ENCODE results near the gene USP9X.

The USP9X gene

DNA sequence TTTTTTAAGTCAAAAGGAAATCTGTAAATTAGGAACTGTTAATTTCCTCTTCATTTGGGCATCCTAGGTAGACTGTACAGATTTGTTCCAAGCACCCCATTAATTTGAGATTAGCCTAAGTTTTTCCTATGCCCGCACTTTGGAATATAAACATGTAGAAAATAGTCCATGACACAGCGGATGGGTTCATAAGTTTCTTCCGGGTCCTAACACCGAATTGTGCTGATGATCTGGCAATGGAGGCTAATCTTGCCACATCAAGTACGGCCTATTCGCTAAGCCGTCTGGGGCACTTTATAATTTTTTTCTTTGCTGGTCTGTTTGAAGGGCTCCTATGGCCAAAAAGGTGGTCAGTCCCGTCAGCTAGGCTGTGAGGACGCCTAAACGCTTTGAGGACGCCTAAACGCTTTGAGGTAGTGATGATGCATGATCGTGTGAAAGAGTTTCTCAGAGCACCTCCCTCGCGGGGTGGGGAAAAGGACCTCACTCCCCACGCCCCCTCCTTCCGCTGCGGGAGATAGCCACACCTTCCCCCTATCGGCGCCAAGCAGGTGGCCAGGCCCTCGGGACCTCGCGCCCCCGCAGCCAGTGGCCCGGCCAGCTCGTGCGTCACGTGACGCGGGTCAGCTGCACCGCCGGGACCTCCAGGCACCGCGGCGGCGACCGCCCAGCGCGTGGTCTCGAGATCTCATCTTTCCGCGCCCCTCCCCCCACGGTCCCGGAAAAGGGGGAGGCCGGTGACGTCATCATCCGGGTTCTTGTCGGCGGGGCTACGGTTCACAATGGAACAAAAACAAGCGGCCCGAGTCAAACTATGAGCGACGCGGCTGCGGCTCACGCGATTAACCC is 977 bp upstream of the USP9X start (continued):
- TF ChIP-seq, protein P1, sequence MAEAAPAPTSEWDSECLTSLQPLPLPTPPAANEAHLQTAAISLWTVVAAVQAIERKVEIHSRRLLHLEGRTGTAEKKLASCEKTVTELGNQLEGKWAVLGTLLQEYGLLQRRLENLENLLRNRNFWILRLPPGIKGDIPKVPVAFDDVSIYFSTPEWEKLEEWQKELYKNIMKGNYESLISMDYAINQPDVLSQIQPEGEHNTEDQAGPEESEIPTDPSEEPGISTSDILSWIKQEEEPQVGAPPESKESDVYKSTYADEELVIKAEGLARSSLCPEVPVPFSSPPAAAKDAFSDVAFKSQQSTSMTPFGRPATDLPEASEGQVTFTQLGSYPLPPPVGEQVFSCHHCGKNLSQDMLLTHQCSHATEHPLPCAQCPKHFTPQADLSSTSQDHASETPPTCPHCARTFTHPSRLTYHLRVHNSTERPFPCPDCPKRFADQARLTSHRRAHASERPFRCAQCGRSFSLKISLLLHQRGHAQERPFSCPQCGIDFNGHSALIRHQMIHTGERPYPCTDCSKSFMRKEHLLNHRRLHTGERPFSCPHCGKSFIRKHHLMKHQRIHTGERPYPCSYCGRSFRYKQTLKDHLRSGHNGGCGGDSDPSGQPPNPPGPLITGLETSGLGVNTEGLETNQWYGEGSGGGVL (tag by site-specific recombination; IDR thresholded peaks at IDR 0.05): no peak; the same call in none of the 2 replicates
- peak; percentile 100 for TF ChIP-seq GLIS2 (tag by site-specific recombination; IDR thresholded peaks at IDR 0.05)
- no peak for TF ChIP-seq ZNF174 (tag by site-specific recombination; IDR thresholded peaks at IDR 0.05)
- TF ChIP-seq, protein P2, sequence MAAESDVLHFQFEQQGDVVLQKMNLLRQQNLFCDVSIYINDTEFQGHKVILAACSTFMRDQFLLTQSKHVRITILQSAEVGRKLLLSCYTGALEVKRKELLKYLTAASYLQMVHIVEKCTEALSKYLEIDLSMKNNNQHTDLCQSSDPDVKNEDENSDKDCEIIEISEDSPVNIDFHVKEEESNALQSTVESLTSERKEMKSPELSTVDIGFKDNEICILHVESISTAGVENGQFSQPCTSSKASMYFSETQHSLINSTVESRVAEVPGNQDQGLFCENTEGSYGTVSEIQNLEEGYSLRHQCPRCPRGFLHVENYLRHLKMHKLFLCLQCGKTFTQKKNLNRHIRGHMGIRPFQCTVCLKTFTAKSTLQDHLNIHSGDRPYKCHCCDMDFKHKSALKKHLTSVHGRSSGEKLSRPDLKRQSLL (tag by site-specific recombination; IDR thresholded peaks at IDR 0.05): no peak
- TF ChIP-seq KLF10 (tag by site-specific recombination; IDR thresholded peaks at IDR 0.05): peak; percentile 99
- peak; percentile 37; the same call in 1 of the 2 replicates for TF ChIP-seq ZNF558 (tag by site-specific recombination; IDR thresholded peaks at IDR 0.05)
- peak; percentile 81; the same call in 1 of the 2 replicates for TF ChIP-seq BCL11A (tag by site-specific recombination; IDR thresholded peaks at IDR 0.05; ENCODE audit: low read depth)
- TF ChIP-seq ZNF768 (tag by site-specific recombination; IDR thresholded peaks at IDR 0.05): no peak
- TF ChIP-seq ZSCAN30 (tag by site-specific recombination; IDR thresholded peaks at IDR 0.05): peak; percentile 92
- no peak for TF ChIP-seq ZNF555 (tag by site-specific recombination; conservative IDR thresholded peaks at IDR 0.05)
- TF ChIP-seq ZNF529 (tag by site-specific recombination; IDR thresholded peaks at IDR 0.05; ENCODE audit: insufficient replicate concordance): no peak
- TF ChIP-seq ZNF610 (tag by site-specific recombination; IDR thresholded peaks at IDR 0.05; ENCODE audit: borderline replicate concordance): no peak
- TF ChIP-seq, protein P3, sequence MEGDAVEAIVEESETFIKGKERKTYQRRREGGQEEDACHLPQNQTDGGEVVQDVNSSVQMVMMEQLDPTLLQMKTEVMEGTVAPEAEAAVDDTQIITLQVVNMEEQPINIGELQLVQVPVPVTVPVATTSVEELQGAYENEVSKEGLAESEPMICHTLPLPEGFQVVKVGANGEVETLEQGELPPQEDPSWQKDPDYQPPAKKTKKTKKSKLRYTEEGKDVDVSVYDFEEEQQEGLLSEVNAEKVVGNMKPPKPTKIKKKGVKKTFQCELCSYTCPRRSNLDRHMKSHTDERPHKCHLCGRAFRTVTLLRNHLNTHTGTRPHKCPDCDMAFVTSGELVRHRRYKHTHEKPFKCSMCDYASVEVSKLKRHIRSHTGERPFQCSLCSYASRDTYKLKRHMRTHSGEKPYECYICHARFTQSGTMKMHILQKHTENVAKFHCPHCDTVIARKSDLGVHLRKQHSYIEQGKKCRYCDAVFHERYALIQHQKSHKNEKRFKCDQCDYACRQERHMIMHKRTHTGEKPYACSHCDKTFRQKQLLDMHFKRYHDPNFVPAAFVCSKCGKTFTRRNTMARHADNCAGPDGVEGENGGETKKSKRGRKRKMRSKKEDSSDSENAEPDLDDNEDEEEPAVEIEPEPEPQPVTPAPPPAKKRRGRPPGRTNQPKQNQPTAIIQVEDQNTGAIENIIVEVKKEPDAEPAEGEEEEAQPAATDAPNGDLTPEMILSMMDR (tag by site-specific recombination; IDR thresholded peaks at IDR 0.05): no peak
- TF ChIP-seq, protein P4, sequence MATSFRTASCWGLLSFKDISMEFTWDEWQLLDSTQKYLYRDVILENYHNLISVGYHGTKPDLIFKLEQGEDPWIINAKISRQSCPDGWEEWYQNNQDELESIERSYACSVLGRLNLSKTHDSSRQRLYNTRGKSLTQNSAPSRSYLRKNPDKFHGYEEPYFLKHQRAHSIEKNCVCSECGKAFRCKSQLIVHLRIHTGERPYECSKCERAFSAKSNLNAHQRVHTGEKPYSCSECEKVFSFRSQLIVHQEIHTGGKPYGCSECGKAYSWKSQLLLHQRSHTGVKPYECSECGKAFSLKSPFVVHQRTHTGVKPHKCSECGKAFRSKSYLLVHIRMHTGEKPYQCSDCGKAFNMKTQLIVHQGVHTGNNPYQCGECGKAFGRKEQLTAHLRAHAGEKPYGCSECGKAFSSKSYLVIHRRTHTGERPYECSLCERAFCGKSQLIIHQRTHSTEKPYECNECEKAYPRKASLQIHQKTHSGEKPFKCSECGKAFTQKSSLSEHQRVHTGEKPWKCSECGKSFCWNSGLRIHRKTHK (tag by site-specific recombination; IDR thresholded peaks at IDR 0.05): no peak
- no peak for TF ChIP-seq ZXDB (tag by site-specific recombination; IDR thresholded peaks at IDR 0.05)
- TF ChIP-seq ZNF514 (tag by site-specific recombination; IDR thresholded peaks at IDR 0.05): no peak
- TF ChIP-seq, protein P5, sequence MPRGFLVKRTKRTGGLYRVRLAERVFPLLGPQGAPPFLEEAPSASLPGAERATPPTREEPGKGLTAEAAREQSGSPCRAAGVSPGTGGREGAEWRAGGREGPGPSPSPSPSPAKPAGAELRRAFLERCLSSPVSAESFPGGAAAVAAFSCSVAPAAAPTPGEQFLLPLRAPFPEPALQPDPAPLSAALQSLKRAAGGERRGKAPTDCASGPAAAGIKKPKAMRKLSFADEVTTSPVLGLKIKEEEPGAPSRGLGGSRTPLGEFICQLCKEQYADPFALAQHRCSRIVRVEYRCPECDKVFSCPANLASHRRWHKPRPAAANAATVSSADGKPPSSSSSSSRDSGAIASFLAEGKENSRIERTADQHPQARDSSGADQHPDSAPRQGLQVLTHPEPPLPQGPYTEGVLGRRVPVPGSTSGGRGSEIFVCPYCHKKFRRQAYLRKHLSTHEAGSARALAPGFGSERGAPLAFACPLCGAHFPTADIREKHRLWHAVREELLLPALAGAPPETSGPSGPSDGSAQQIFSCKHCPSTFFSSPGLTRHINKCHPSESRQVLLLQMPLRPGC (tag by site-specific recombination; IDR thresholded peaks at IDR 0.05): peak; percentile 84
- no peak for TF ChIP-seq OVOL3 (tag by site-specific recombination; IDR thresholded peaks at IDR 0.05)
- TF ChIP-seq, protein P6, sequence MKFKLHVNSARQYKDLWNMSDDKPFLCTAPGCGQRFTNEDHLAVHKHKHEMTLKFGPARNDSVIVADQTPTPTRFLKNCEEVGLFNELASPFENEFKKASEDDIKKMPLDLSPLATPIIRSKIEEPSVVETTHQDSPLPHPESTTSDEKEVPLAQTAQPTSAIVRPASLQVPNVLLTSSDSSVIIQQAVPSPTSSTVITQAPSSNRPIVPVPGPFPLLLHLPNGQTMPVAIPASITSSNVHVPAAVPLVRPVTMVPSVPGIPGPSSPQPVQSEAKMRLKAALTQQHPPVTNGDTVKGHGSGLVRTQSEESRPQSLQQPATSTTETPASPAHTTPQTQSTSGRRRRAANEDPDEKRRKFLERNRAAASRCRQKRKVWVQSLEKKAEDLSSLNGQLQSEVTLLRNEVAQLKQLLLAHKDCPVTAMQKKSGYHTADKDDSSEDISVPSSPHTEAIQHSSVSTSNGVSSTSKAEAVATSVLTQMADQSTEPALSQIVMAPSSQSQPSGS (tag by site-specific recombination; IDR thresholded peaks at IDR 0.05; ENCODE audit: low read depth): peak; percentile 100
- TF ChIP-seq TRIM28 (IDR thresholded peaks at IDR 0.05; ENCODE audit: borderline replicate concordance, low read length): no peak
- no peak for TF ChIP-seq ZNF112 (tag by site-specific recombination; IDR thresholded peaks at IDR 0.05)
- peak; percentile 50; the same call in 1 of the 2 replicates for TF ChIP-seq ZBTB20 (tag by site-specific recombination; IDR thresholded peaks at IDR 0.05)
- TF ChIP-seq ZNF140 (tag by site-specific recombination; IDR thresholded peaks at IDR 0.05): no peak
- TF ChIP-seq ZNF157 (tag by site-specific recombination; IDR thresholded peaks at IDR 0.05): peak; percentile 51; the same call in 1 of the 2 replicates
- no peak for TF ChIP-seq ZNF23 (tag by site-specific recombination; IDR thresholded peaks at IDR 0.05; ENCODE audit: borderline replicate concordance)
- TF ChIP-seq RBAK (tag by site-specific recombination; IDR thresholded peaks at IDR 0.05): no peak; the same call in 1 of the 2 replicates
- no peak for TF ChIP-seq ZNF677 (tag by site-specific recombination; IDR thresholded peaks at IDR 0.05)
- TF ChIP-seq ZNF629 (tag by site-specific recombination; IDR thresholded peaks at IDR 0.05): peak; percentile 99
- peak; percentile 90; the same call in 1 of the 2 replicates for TF ChIP-seq SP7 (tag by site-specific recombination; IDR thresholded peaks at IDR 0.05)
- no peak for TF ChIP-seq ZNF777 (tag by site-specific recombination; IDR thresholded peaks at IDR 0.05; ENCODE audit: borderline replicate concordance)
- TF ChIP-seq ZSCAN16 (tag by site-specific recombination; IDR thresholded peaks at IDR 0.05): no peak
